LNCAP (cell line): Measurements from ENCODE around the gene U2AF1L4.

Experiments used
- CTCF ChIP-seq: fragments of 450-650 bp; IDR thresholded peaks from 2 replicates; pipeline ENCODE4 v1.5.1; 2017; ENCODE audit warnings: mild to moderate bottlenecking

The U2AF1L4 gene

GRCh38 chr19:35693835-35694599, 51.2 kb downstream of the U2AF1L4 start:
- peak; percentile 98 for TF ChIP-seq CTCF

GRCh38 chr19:35693422-35693821, 51.8 kb downstream of the U2AF1L4 start:
- TF ChIP-seq CTCF, result no peak
